ENCODE measurements around the gene DOCK3. TPM values are rescaled to one million over a fixed set of nuclear protein-coding genes. Genes with fewer than 3 reads are reported as not detected.
"Not testable (repeated sequence)": the region's sequence is repeated elsewhere in the genome, so short reads cannot be mapped to it uniquely, and the experiment has no call there.

DOCK3 gene
- total RNA-seq, 1 experiment from 2014 or later: 0.15 TPM

GRCh38 chr3:51257870-51258269, 583.1 kb downstream of the DOCK3 start:
- Histone ChIP-seq H3K9ac (ENCODE audit: low read length) (no peak overlapping the region), H3K36me3 (ENCODE audit: low read depth, low read length) (no peaks in the 10 kb centered on the region), H3K9me3 (ENCODE audit: low read length) (no peaks in the 10 kb centered on the region), H3K9me2 (replicated peaks; ENCODE audit: low read length) (no peaks in the 10 kb centered on the region), H3K4me3 (ENCODE audit: low read length) (no peak overlapping the region), H4K20me1 (ENCODE audit: low read length) (no peaks in the 10 kb centered on the region), H3K79me2 (ENCODE audit: low read length) (no peaks in the 10 kb centered on the region), H3F3A (ENCODE audit: low read length, unreplicated experiment) (no peaks in the 10 kb centered on the region), H3K27me3 (ENCODE audit: low read length) (peaks cover 46% of the 10 kb centered on the region), H3K4me2 (ENCODE audit: low read length) (no peak overlapping the region), H3K4me1 (ENCODE audit: insufficient read depth, low read length) (no peaks in the 10 kb centered on the region), H2AFZ (ENCODE audit: low read length) (no peak overlapping the region), H3K27ac (ENCODE audit: low read length) (no peak overlapping the region)
- ChIA-PET CTCF (no interaction called here), POLR2A (ENCODE audit: unreplicated experiment) (no interaction called here)
- TF ChIP-seq CTCF (conservative IDR thresholded peaks at IDR 0.05; ENCODE audit: low read depth, low read length) (no peak), EZH2phosphoT487 (IDR thresholded peaks at IDR 0.05; ENCODE audit: borderline replicate concordance, low read length) (no peak), EZH2 (IDR thresholded peaks at IDR 0.05; ENCODE audit: low read length, unreplicated experiment) (no peak)
- BruUV-seq (replicated peaks): no TSS peak
- DNase-seq: no peak
- ATAC-seq: no peak
- intact Hi-C loops (cut with micrococcal nuclease): no loop called here

- H3K36me3 ChIP-seq (ENCODE audit: low read depth, low read length); CTCF ChIA-PET; H3K4me3 ChIP-seq (ENCODE audit: low read length); DNase-seq; H4K20me1 ChIP-seq (ENCODE audit: low read length); ATAC-seq; intact Hi-C loops (cut with micrococcal nuclease); H3K9ac ChIP-seq (ENCODE audit: low read length); H3K4me1 ChIP-seq (ENCODE audit: insufficient read depth, low read length); H3K79me2 ChIP-seq (ENCODE audit: low read length); H3F3A ChIP-seq (ENCODE audit: low read length, unreplicated experiment); H3K9me3 ChIP-seq (ENCODE audit: low read length); POLR2A ChIA-PET (ENCODE audit: unreplicated experiment); BruUV-seq (replicated peaks); H2AFZ ChIP-seq (ENCODE audit: low read length); H3K4me2 ChIP-seq (ENCODE audit: low read length); H3K9me2 ChIP-seq (replicated peaks; ENCODE audit: low read length); H3K27ac ChIP-seq (ENCODE audit: low read length): not testable (repeated sequence)
- peaks cover 37% of the 10 kb centered on the region for H3K27me3 ChIP-seq (ENCODE audit: low read length)
These were observed 589.4 kb downstream of the DOCK3 start for GRCh38 chr3:51264166-51264565.

GRCh38 chr3:51268132-51268531, 593.4 kb downstream of the DOCK3 start:
- CTCF ChIA-PET: no interaction called here
- H3K9me3 ChIP-seq (ENCODE audit: low read length): no peaks in the 10 kb centered on the region

More at GRCh38 chr3:51268132-51268531, 593.4 kb downstream of the DOCK3 start:
- Histone ChIP-seq H3K4me3 (ENCODE audit: low read length) (no peak overlapping the region), H3K27me3 (ENCODE audit: low read length) (peaks cover 26% of the 10 kb centered on the region), H4K20me1 (ENCODE audit: low read length) (no peaks in the 10 kb centered on the region), H3K4me2 (ENCODE audit: low read length) (no peak overlapping the region), H3K4me1 (ENCODE audit: insufficient read depth, low read length) (no peaks in the 10 kb centered on the region), H3F3A (ENCODE audit: low read length, unreplicated experiment) (no peaks in the 10 kb centered on the region), H2AFZ (ENCODE audit: low read length) (no peak overlapping the region), H3K27ac (ENCODE audit: low read length) (no peak overlapping the region), H3K9ac (ENCODE audit: low read length) (no peak overlapping the region), H3K9me2 (replicated peaks; ENCODE audit: low read length) (no peaks in the 10 kb centered on the region), H3K36me3 (ENCODE audit: low read depth, low read length) (no peaks in the 10 kb centered on the region), H3K79me2 (ENCODE audit: low read length) (no peaks in the 10 kb centered on the region)
- BruUV-seq (replicated peaks): no TSS peak
- POLR2A ChIA-PET (ENCODE audit: unreplicated experiment): no interaction called here
- ATAC-seq (no peak), DNase-seq (no peak)
- TF ChIP-seq CTCF (conservative IDR thresholded peaks at IDR 0.05; ENCODE audit: low read depth, low read length) (no peak), EZH2 (IDR thresholded peaks at IDR 0.05; ENCODE audit: low read length, unreplicated experiment) (no peak), EZH2phosphoT487 (IDR thresholded peaks at IDR 0.05; ENCODE audit: borderline replicate concordance, low read length) (no peak)
- intact Hi-C loops (cut with micrococcal nuclease): no loop called here

Measured in PC-3 (cell line).